Thyroid gland (tissue), 4 donors: ENCODE data around the gene PCSK7. TPM values are rescaled to one million over a fixed set of nuclear protein-coding genes. Genes with fewer than 3 reads are reported as not detected.

Experiments
- DNase-seq, 2 donors: peaks; one replicate each; pipeline ENCODE4 v3.0.0-alpha.2; 2019
- H3K27ac ChIP-seq, 3 donors: fragments of 200-600 bp; sonication (generic); 1 replicate in 2 of 3; 2 replicates in 1 of 3; pipeline ENCODE4 v1.5.1; 2016 to 2019; ENCODE audit warnings: mild to moderate bottlenecking in 1 of 3, moderate library complexity in 1 of 3
- H3K27me3 ChIP-seq: fragments of 200-600 bp; sonication (generic); one replicate; pipeline ENCODE4 v1.5.1; 2019
- H3K36me3 ChIP-seq, 2 donors: fragments of 200-600 bp; sonication (generic); one replicate each; pipeline ENCODE4 v1.5.1; 2016 to 2019
- H3K4me1 ChIP-seq, 2 donors: fragments of 200-600 bp; sonication (generic); one replicate each; pipeline ENCODE4 v1.5.1; 2017 to 2019
- H3K4me3 ChIP-seq, 3 donors: fragments of 200-600 bp; sonication (generic); replicated peaks in 1 of 3; 1 replicate in 2 of 3; 2 replicates in 1 of 3; pipeline ENCODE4 v1.5.1; 2016; ENCODE audit warnings: mild to moderate bottlenecking in 1 of 3
- H3K9me3 ChIP-seq: fragments of 200-600 bp; sonication (generic); one replicate; pipeline ENCODE4 v1.5.1; 2017
- CTCF ChIP-seq, 6 experiments: fragments of 200-600 bp in 3 of 6; fragments of 450-650 bp in 3 of 6; sonication (generic) in 3 of 6; IDR thresholded peaks; one replicate each; pipeline ENCODE4 v1.5.1; 2016 to 2019; ENCODE audit warnings: antibody characterized with exemption in 6 of 6, mild to moderate bottlenecking in 2 of 6, inconsistent platforms in 1 of 6, moderate library complexity in 1 of 6
- POLR2A ChIP-seq, 2 donors: fragments of 450-650 bp; IDR thresholded peaks; one replicate each; pipeline ENCODE4 v1.6.1; 2017; ENCODE audit warnings: antibody characterized with exemption in 2 of 2, mild to moderate bottlenecking in 2 of 2, moderate library complexity in 1 of 2
- WGBS, 2 donors: methylation state at CpG; one replicate each; pipeline ENCODE4 v1.1.5; 2017; 5-methylcytosine and 5-hydroxymethylcytosine counted together
- intact Hi-C: fragments of 100-400 bp; cut with DNase I; formaldehyde crosslinking; loops from one replicate; pipeline ENCODE4 v1.15.1; 2023
- total RNA-seq, 4 donors: library from RNA; depleted of rRNA; stranded (reverse); fragments of >200 nt; gene quantifications; one replicate each; pipeline ENCODE4 v1.2.3, GENCODE V29; 2016

Gene PCSK7
- total RNA-seq, 4 donors from 2014 or later = 36.1 to 61.1 (median 47.5) TPM

GRCh38 chr11:117205211-117205818 is 26.6 kb downstream of the PCSK7 start:
- no peaks in the 10 kb centered on the region for H3K9me3 ChIP-seq
- no peak overlapping the region for H3K4me3 ChIP-seq
- intact Hi-C loops = no loop called here
- H3K27me3 ChIP-seq = no peaks in the 10 kb centered on the region
- DNase-seq = peak in 1 of 2 donors; percentile 19
- no peak for TF ChIP-seq CTCF (IDR thresholded peaks at IDR 0.05)
- no peak for TF ChIP-seq POLR2A (IDR thresholded peaks at IDR 0.05)
- H3K36me3 ChIP-seq = peaks cover 5 to 7% of the 10 kb centered on the region in 2 donors
- 84 to 90% methylated on average over 10 of the region's 11 CpGs for WGBS, 2 donors
- peaks cover 15 to 43% of the 10 kb centered on the region in 2 donors for H3K4me1 ChIP-seq
- H3K27ac ChIP-seq = peak overlapping the region; percentile 57 to 81 (median 78)

GRCh38 chr11:117204283-117205080 is 27.4 kb downstream of the PCSK7 start:
- Histone ChIP-seq H3K36me3 (peaks cover 5 to 7% of the 10 kb centered on the region in 2 donors), H3K9me3 (no peaks in the 10 kb centered on the region), H3K27me3 (no peaks in the 10 kb centered on the region), H3K4me1 (peaks cover 15 to 45% of the 10 kb centered on the region in 2 donors), H3K4me3 (no peak overlapping the region), H3K27ac (peak overlapping the region; percentile 57 to 81 (median 78))
- WGBS, 2 donors = 62 to 63% methylated on average over 14 to 17 of the region's 17 CpGs
- peak; percentile 79 to 84 for DNase-seq
- intact Hi-C loops = no loop called here
- TF ChIP-seq CTCF (IDR thresholded peaks at IDR 0.05) (no peak), POLR2A (IDR thresholded peaks at IDR 0.05) (no peak)

- Histone ChIP-seq H3K4me1 (peaks cover 24 to 59% of the 10 kb centered on the region in 2 donors), H3K9me3 (no peaks in the 10 kb centered on the region), H3K36me3 (peaks cover 5 to 7% of the 10 kb centered on the region in 2 donors), H3K4me3 (no peak overlapping the region), H3K27ac (peak overlapping the region; percentile 57 to 81 (median 71)), H3K27me3 (no peaks in the 10 kb centered on the region)
- DNase-seq = no peak
- intact Hi-C loops = no loop called here
- TF ChIP-seq CTCF (IDR thresholded peaks at IDR 0.05) = no peak
- no peak for TF ChIP-seq POLR2A (IDR thresholded peaks at IDR 0.05)
- WGBS, 2 donors = 92 to 95% methylated on average over 10 of the region's 10 CpGs
Observed at GRCh38 chr11:117203069-117203407, 28.8 kb downstream of the PCSK7 start.

GRCh38 chr11:117202386-117203068 is 29.3 kb downstream of the PCSK7 start:
- intact Hi-C loops = no loop called here
- H3K4me3 ChIP-seq = peak overlapping the region in 1 of 3 donors; percentile 30
- H3K9me3 ChIP-seq = no peaks in the 10 kb centered on the region
- DNase-seq = no peak
- no peak for TF ChIP-seq CTCF (IDR thresholded peaks at IDR 0.05)
- TF ChIP-seq POLR2A (IDR thresholded peaks at IDR 0.05) = no peak
- H3K4me1 ChIP-seq = peaks cover 24 to 63% of the 10 kb centered on the region in 2 donors
- no peaks in the 10 kb centered on the region for H3K27me3 ChIP-seq
- peaks cover 5 to 7% of the 10 kb centered on the region in 2 donors for H3K36me3 ChIP-seq
- 88 to 95% methylated on average over 5 to 7 of the region's 7 CpGs for WGBS, 2 donors
- H3K27ac ChIP-seq = peak overlapping the region; percentile 57 to 81 (median 71)
